ENCODE results near the gene AGT.

Gene AGT

GRCh38 chr1:230713915-230714764 is at the start of gene AGT:
TSS of gene AGT (minus strand) at chr1:230714122. CDS start at chr1:230710823, 3,299 bp downstream.
- no peak within 1 kb of the TSS for H3K4me3 ChIP-seq (ENCODE audit: low read depth, low read length)
- peak; percentile 77 for DNase-seq (ENCODE audit: low read depth)

- H3K4me3 ChIP-seq (ENCODE audit: low read depth, low read length): no peak overlapping the region
- no peak for DNase-seq (ENCODE audit: low read depth)
Observed at GRCh38 chr1:230761443-230762167, 47.7 kb upstream of the AGT start.

GRCh38 chr1:230760360-230760827 is 46.5 kb upstream of the AGT start:
- no peak overlapping the region for H3K4me3 ChIP-seq (ENCODE audit: low read depth, low read length)
- no peak for DNase-seq (ENCODE audit: low read depth)

GRCh38 chr1:230759369-230760065 is 45.6 kb upstream of the AGT start:
- no peak overlapping the region for H3K4me3 ChIP-seq (ENCODE audit: low read depth, low read length)
- no peak for DNase-seq (ENCODE audit: low read depth)

- no peak overlapping the region for H3K4me3 ChIP-seq (ENCODE audit: low read depth, low read length)
- DNase-seq (ENCODE audit: low read depth): no peak
Observed at GRCh38 chr1:230758709-230759368, 44.9 kb upstream of the AGT start.

- H3K4me3 ChIP-seq (ENCODE audit: low read depth, low read length): no peak overlapping the region
- no peak for DNase-seq (ENCODE audit: low read depth)
Observed at GRCh38 chr1:230757856-230758708, 44.2 kb upstream of the AGT start.

- DNase-seq (ENCODE audit: low read depth): peak; percentile 25
- H3K4me3 ChIP-seq (ENCODE audit: low read depth, low read length): no peak overlapping the region
Observed at GRCh38 chr1:230754796-230755195, 40.9 kb upstream of the AGT start.

GRCh38 chr1:230753586-230754251 is 39.8 kb upstream of the AGT start:
- peak overlapping the region; percentile 24 for H3K4me3 ChIP-seq (ENCODE audit: low read depth, low read length)
- no peak for DNase-seq (ENCODE audit: low read depth)

GRCh38 chr1:230753191-230753585 is 39.3 kb upstream of the AGT start:
- no peak overlapping the region for H3K4me3 ChIP-seq (ENCODE audit: low read depth, low read length)

GRCh38 chr1:230752407-230752806 is 38.5 kb upstream of the AGT start:
- no peak for DNase-seq (ENCODE audit: low read depth)
- H3K4me3 ChIP-seq (ENCODE audit: low read depth, low read length): no peak overlapping the region

More at GRCh38 chr1:230753191-230753585, 39.3 kb upstream of the AGT start:
- no peak for DNase-seq (ENCODE audit: low read depth)

- no peak for DNase-seq (ENCODE audit: low read depth)
- H3K4me3 ChIP-seq (ENCODE audit: low read depth, low read length): no peak overlapping the region
Observed at GRCh38 chr1:230750986-230751625, 37.2 kb upstream of the AGT start.

GRCh38 chr1:230750576-230750975 is 36.7 kb upstream of the AGT start:
- no peak overlapping the region for H3K4me3 ChIP-seq (ENCODE audit: low read depth, low read length)
- DNase-seq (ENCODE audit: low read depth): no peak

- no peak overlapping the region for H3K4me3 ChIP-seq (ENCODE audit: low read depth, low read length)
- no peak for DNase-seq (ENCODE audit: low read depth)
Observed at GRCh38 chr1:230749635-230750034, 35.7 kb upstream of the AGT start.

GRCh38 chr1:230749150-230749549 is 35.2 kb upstream of the AGT start:
- H3K4me3 ChIP-seq (ENCODE audit: low read depth, low read length): no peak overlapping the region

GRCh38 chr1:230747890-230748800 is 34.2 kb upstream of the AGT start:
- no peak overlapping the region for H3K4me3 ChIP-seq (ENCODE audit: low read depth, low read length)
- no peak for DNase-seq (ENCODE audit: low read depth)

More at GRCh38 chr1:230749150-230749549, 35.2 kb upstream of the AGT start:
- no peak for DNase-seq (ENCODE audit: low read depth)

- DNase-seq (ENCODE audit: low read depth): no peak
- H3K4me3 ChIP-seq (ENCODE audit: low read depth, low read length): no peak within 1 kb of the TSS
Observed at GRCh38 chr1:230747127-230747730, 33.3 kb upstream of the AGT start, which contains the start of gene CAPN9. TSS of gene CAPN9 (plus strand) at chr1:230747388. CDS start at chr1:230747497, 109 bp downstream.
